ENCODE data around the gene ANKRD11. TPM values are rescaled to one million over a fixed set of nuclear protein-coding genes. Genes with fewer than 3 reads are reported as not detected.
"Not testable (repeated sequence)": the region's sequence is repeated elsewhere in the genome, so short reads cannot be mapped to it uniquely, and the experiment has no call there.

ANKRD11 gene
- total and polyA plus RNA-seq, 5 experiments from 2014 or later, result 8.9 to 328 (median 61.1) TPM

GRCh38 chr16:89397331-89397861 is 93.0 kb downstream of the ANKRD11 start:
- ATAC-seq (no peak), DNase-seq (no peak)
- POLR2A ChIA-PET, result interaction anchor here (1.7 kb wide), 1 partner anchor 21 kb away, joined by 4 read pairs; no protein-coding TSS in a partner anchor
- H3K36me3 Mint-ChIP-seq, result peaks cover 0 to 14% (median 2%) of the 10 kb centered on the region in 3 donors
- peak overlapping the region in 3 of 10 donors; percentile 10 to 40 (median 11) for H3K4me3 Mint-ChIP-seq
- peak overlapping the region in 8 of 10 donors; percentile 26 to 69 (median 50) for H3K27ac Mint-ChIP-seq
- no peaks in the 10 kb centered on the region for H3K27me3 Mint-ChIP-seq
- no peaks in the 10 kb centered on the region for H3K9me3 Mint-ChIP-seq
- peaks cover 30 to 79% (median 76%) of the 10 kb centered on the region in 4 donors for H3K4me1 Mint-ChIP-seq

GRCh38 chr16:89396156-89396555 is 94.2 kb downstream of the ANKRD11 start:
- Mint-ChIP-seq H3K4me3 (peak overlapping the region in 2 of 10 donors; percentile 15 to 67), H3K27ac (peak overlapping the region in 5 of 10 donors; percentile 27 to 89 (median 48)), H3K36me3 (peaks cover 0 to 19% (median 4%) of the 10 kb centered on the region in 3 donors), H3K9me3 (no peaks in the 10 kb centered on the region), H3K27me3 (no peaks in the 10 kb centered on the region), H3K4me1 (peaks cover 29 to 79% (median 73%) of the 10 kb centered on the region in 4 donors)
- POLR2A ChIA-PET, result interaction anchor here (0.6 to 1.7 kb wide), 3 partner anchors 20 to 87 kb away, joined by 3 to 6 read pairs (median 4); no protein-coding TSS in a partner anchor
- DNase-seq (no peak), ATAC-seq (no peak)

- Mint-ChIP-seq H3K27ac (peak overlapping the region; percentile 7 to 89 (median 62)), H3K4me1 (peaks cover 27 to 80% (median 71%) of the 10 kb centered on the region in 4 donors), H3K36me3 (peaks cover 0 to 19% (median 4%) of the 10 kb centered on the region in 3 donors), H3K4me3 (peak overlapping the region in 6 of 10 donors; percentile 18 to 41 (median 33)), H3K9me3 (no peaks in the 10 kb centered on the region), H3K27me3 (no peaks in the 10 kb centered on the region)
- POLR2A ChIA-PET, result interaction anchor here (0.6 to 1.7 kb wide), 6 partner anchors 10 to 127 kb away, joined by 3 to 6 read pairs (median 4); no protein-coding TSS in a partner anchor
- DNase-seq, result no peak
- ATAC-seq, result peak in 1 of 2 donors; percentile 39
Measured at GRCh38 chr16:89395150-89396142, 94.9 kb downstream of the ANKRD11 start.

- peak overlapping the region in 9 of 10 donors; percentile 12 to 74 (median 36) for H3K27ac Mint-ChIP-seq
- peaks cover 27 to 82% (median 74%) of the 10 kb centered on the region in 4 donors for H3K4me1 Mint-ChIP-seq
- peak overlapping the region in 4 of 10 donors; percentile 15 to 52 (median 32) for H3K4me3 Mint-ChIP-seq
Measured at GRCh38 chr16:89393738-89394406, 96.5 kb downstream of the ANKRD11 start.

GRCh38 chr16:89392881-89393737 is 97.3 kb downstream of the ANKRD11 start:
- peaks cover 28 to 85% (median 76%) of the 10 kb centered on the region in 4 donors for H3K4me1 Mint-ChIP-seq

More at GRCh38 chr16:89393738-89394406, 96.5 kb downstream of the ANKRD11 start:
- DNase-seq (no peak), ATAC-seq (no peak)
- H3K36me3 Mint-ChIP-seq, result peaks cover 4 to 21% (median 7%) of the 10 kb centered on the region in 3 donors
- peaks cover 0 to 9% (median 0%) of the 10 kb centered on the region in 9 donors for H3K9me3 Mint-ChIP-seq
- no peaks in the 10 kb centered on the region for H3K27me3 Mint-ChIP-seq
- POLR2A ChIA-PET, result interaction anchor here (0.6 to 1.5 kb wide), 3 partner anchors 12 to 28 kb away, joined by 3 to 5 read pairs (median 4); no protein-coding TSS in a partner anchor

GRCh38 chr16:89390224-89390583 is 100.2 kb downstream of the ANKRD11 start:
- POLR2A ChIA-PET, result interaction anchor here (0.6 to 1.8 kb wide), 2 partner anchors 66 to 99 kb away, joined by 5 to 8 read pairs; no protein-coding TSS in a partner anchor
- H3K4me1 Mint-ChIP-seq, result peaks cover 36 to 88% (median 80%) of the 10 kb centered on the region in 4 donors
- peak overlapping the region in 2 of 10 donors; percentile 13 to 60 for H3K27ac Mint-ChIP-seq
- ATAC-seq, H3K27me3 Mint-ChIP-seq, H3K4me3 Mint-ChIP-seq, DNase-seq, H3K9me3 Mint-ChIP-seq: not testable (repeated sequence)
- peaks cover 4 to 20% (median 5%) of the 10 kb centered on the region in 3 donors for H3K36me3 Mint-ChIP-seq

More at GRCh38 chr16:89392881-89393737, 97.3 kb downstream of the ANKRD11 start:
- Mint-ChIP-seq H3K36me3 (peaks cover 4 to 24% (median 7%) of the 10 kb centered on the region in 3 donors), H3K27me3 (no peaks in the 10 kb centered on the region), H3K27ac (peak overlapping the region; percentile 32 to 87 (median 64)), H3K4me3 (peak overlapping the region in 4 of 10 donors; percentile 15 to 64 (median 37)), H3K9me3 (peaks cover 0 to 9% (median 0%) of the 10 kb centered on the region in 9 donors)
- no peak for ATAC-seq
- no peak for DNase-seq
- POLR2A ChIA-PET, result interaction anchor here (0.6 kb wide), 3 partner anchors 27 to 136 kb away, joined by 3 to 4 read pairs (median 3); no protein-coding TSS in a partner anchor

GRCh38 chr16:89389504-89390223 is 100.7 kb downstream of the ANKRD11 start:
- H3K9me3 Mint-ChIP-seq, ATAC-seq, H3K27me3 Mint-ChIP-seq, DNase-seq: not testable (repeated sequence)
- Mint-ChIP-seq H3K36me3 (peaks cover 4 to 20% (median 5%) of the 10 kb centered on the region in 3 donors), H3K4me3 (peak overlapping the region in 4 of 10 donors; percentile 11 to 20 (median 12)), H3K27ac (peak overlapping the region; percentile 57 to 92 (median 82)), H3K4me1 (peaks cover 33 to 87% (median 76%) of the 10 kb centered on the region in 4 donors)
- POLR2A ChIA-PET, result interaction anchor here (0.6 to 1.8 kb wide), 2 partner anchors 52 to 100 kb away, joined by 4 to 8 read pairs; no protein-coding TSS in a partner anchor

GRCh38 chr16:89388536-89388935 is 101.8 kb downstream of the ANKRD11 start:
- ATAC-seq (no peak), DNase-seq (no peak)
- H3K4me1 Mint-ChIP-seq, result peaks cover 36 to 87% (median 77%) of the 10 kb centered on the region in 4 donors
- peak overlapping the region in 5 of 10 donors; percentile 18 to 83 (median 72) for H3K4me3 Mint-ChIP-seq
- POLR2A ChIA-PET, result no interaction called here
- H3K27me3 Mint-ChIP-seq, result no peaks in the 10 kb centered on the region
- H3K27ac Mint-ChIP-seq, result peak overlapping the region in 9 of 10 donors; percentile 32 to 92 (median 82)
- H3K36me3 Mint-ChIP-seq, result peaks cover 4 to 18% (median 5%) of the 10 kb centered on the region in 3 donors
- H3K9me3 Mint-ChIP-seq, result peaks cover 0 to 9% (median 0%) of the 10 kb centered on the region in 9 donors

GRCh38 chr16:89386306-89387185 is 103.8 kb downstream of the ANKRD11 start:
- Mint-ChIP-seq H3K4me1 (peaks cover 43 to 89% (median 80%) of the 10 kb centered on the region in 4 donors), H3K36me3 (peaks cover 4 to 11% (median 5%) of the 10 kb centered on the region in 3 donors), H3K4me3 (peak overlapping the region in 9 of 10 donors; percentile 8 to 82 (median 58)), H3K9me3 (peaks cover 0 to 9% (median 0%) of the 10 kb centered on the region in 9 donors), H3K27me3 (no peaks in the 10 kb centered on the region), H3K27ac (peak overlapping the region; percentile 45 to 92 (median 80))
- DNase-seq (no peak), ATAC-seq (no peak)
- POLR2A ChIA-PET, result interaction anchor here (0.7 kb wide), 1 partner anchor 12 kb away, joined by 3 read pairs; no protein-coding TSS in a partner anchor

Measured in naive thymus-derived CD8-positive, alpha-beta T cell (primary cell).